Activated CD4-positive, alpha-beta T cell treated with anti-CD3 and anti-CD28 coated beads, Interleukin-2, amount 10 ng/mL, durations not matched to agents 24 days and 14 days (primary cell): ENCODE measurements around the gene PRKAG3. TPM values are rescaled to one million over a fixed set of nuclear protein-coding genes. Genes with fewer than 3 reads are reported as not detected.

Experiments used
- DNase-seq: peaks from one replicate; pipeline ENCODE4 v3.0.0; 2022
- H3K27ac Mint-ChIP-seq: one replicate; pipeline ENCODE4 v1.8.0; 2022; ENCODE audit warnings: mild to moderate bottlenecking, mixed read lengths
- H3K27me3 Mint-ChIP-seq: one replicate; pipeline ENCODE4 v1.8.0; 2022; ENCODE audit warnings: mixed read lengths
- H3K36me3 Mint-ChIP-seq: one replicate; pipeline ENCODE4 v1.8.0; 2022; ENCODE audit warnings: low read depth, mild to moderate bottlenecking, mixed read lengths
- H3K4me1 Mint-ChIP-seq: one replicate; pipeline ENCODE4 v1.8.0; 2021; ENCODE audit warnings: mixed read lengths
- H3K4me3 Mint-ChIP-seq: one replicate; pipeline ENCODE4 v1.8.0; 2022; ENCODE audit warnings: mild to moderate bottlenecking, moderate library complexity, mixed read lengths
- H3K9me3 Mint-ChIP-seq: one replicate; pipeline ENCODE4 v1.8.0; 2021; ENCODE audit warnings: mixed read lengths
- intact Hi-C: fragments of 100-400 bp; cut with micrococcal nuclease; formaldehyde crosslinking; loops from one replicate; pipeline ENCODE4 v1.15.1; 2023
- total RNA-seq: library from RNA; stranded (reverse); gene quantifications from 2 replicates; pipeline ENCODE4 v1.2.3, GENCODE V29; 2022

PRKAG3 gene
- total RNA-seq, 1 donor from 2014 or later, result not detected

DNA sequence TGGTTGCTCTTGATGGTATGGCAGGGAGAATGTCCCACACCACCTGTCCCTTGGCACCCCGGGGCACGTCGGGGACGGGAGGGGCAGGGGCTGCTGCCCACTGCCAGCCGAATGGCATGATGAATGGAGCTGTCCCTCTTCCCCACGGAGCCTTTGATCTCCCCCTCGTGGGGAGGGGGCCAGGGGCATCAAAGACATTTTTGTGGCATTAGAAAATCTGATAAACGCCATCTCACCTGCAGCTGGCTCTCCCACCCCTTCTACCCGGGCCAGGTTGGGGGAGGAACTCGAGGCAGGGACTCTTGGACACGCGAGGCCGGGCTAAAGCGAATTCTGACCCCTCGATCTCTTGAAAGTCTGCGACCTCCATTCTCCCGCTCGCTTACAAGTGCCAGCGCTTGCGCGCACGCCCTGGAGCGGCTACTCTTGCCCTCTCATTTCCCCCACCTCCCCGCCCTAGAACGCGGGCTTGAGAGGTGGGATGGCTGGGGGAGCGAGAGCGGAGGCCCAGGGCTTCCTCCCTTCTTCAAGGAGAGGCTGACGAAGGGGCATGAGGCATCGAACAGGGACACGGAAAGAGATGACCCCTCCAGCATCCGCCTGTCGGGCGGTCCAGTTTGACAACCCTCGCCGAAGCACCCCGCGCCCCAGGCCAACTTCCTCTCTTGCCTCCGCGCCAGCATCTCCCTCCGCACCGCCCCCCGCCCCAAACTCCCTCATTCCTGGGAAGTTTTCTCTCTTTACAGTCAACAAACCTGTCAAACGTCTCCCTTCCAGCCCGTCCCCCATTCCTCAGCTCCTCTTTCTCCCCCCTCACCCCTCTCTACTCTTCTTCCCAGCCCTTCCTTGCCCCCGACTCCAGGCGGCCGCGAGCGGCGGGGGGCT lies 27.3 kb upstream of the PRKAG3 start:
- Mint-ChIP-seq H3K4me1 (peaks cover 6% of the 10 kb centered on the region), H3K36me3 (no peaks in the 10 kb centered on the region), H3K27ac (no peak overlapping the region), H3K9me3 (no peaks in the 10 kb centered on the region), H3K27me3 (peaks cover 83% of the 10 kb centered on the region), H3K4me3 (peak overlapping the region; percentile 49)
- intact Hi-C loops, result no loop called here
- DNase-seq, result no peak

DNA sequence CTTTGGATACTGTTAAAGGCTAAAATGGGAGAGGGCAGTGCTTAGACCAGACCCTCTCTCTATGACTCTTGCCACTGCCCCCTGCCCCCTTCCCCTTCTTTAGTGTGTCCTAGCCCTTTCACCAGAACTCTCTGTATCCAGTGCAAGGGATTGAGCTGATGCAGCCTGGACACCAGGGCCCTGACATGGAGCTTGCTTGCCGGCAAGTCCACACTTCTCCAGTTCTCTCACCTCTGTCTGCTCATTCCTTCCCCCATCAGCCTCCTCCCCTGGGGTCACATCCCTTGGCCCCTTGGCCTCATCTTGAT lies 26.5 kb upstream of the PRKAG3 start:
- Mint-ChIP-seq H3K27ac (no peak overlapping the region), H3K9me3 (no peaks in the 10 kb centered on the region), H3K4me3 (no peak overlapping the region), H3K27me3 (peaks cover 84% of the 10 kb centered on the region), H3K36me3 (no peaks in the 10 kb centered on the region), H3K4me1 (peaks cover 10% of the 10 kb centered on the region)
- no peak for DNase-seq
- intact Hi-C loops, result no loop called here

GRCh38 chr2:218857371-218858137 lies 26.0 kb upstream of the PRKAG3 start:
- Mint-ChIP-seq H3K27ac (no peak overlapping the region), H3K27me3 (peaks cover 85% of the 10 kb centered on the region), H3K9me3 (no peaks in the 10 kb centered on the region), H3K4me3 (no peak overlapping the region), H3K4me1 (peaks cover 10% of the 10 kb centered on the region), H3K36me3 (no peaks in the 10 kb centered on the region)
- intact Hi-C loops, result no loop called here
- no peak for DNase-seq

GRCh38 chr2:218856896-218857243 lies 25.3 kb upstream of the PRKAG3 start:
- H3K4me1 Mint-ChIP-seq, result peaks cover 10% of the 10 kb centered on the region
- H3K9me3 Mint-ChIP-seq, result no peaks in the 10 kb centered on the region
- DNase-seq, result no peak
- H3K27ac Mint-ChIP-seq, result no peak overlapping the region
- intact Hi-C loops, result no loop called here
- no peaks in the 10 kb centered on the region for H3K36me3 Mint-ChIP-seq
- peaks cover 82% of the 10 kb centered on the region for H3K27me3 Mint-ChIP-seq
- no peak overlapping the region for H3K4me3 Mint-ChIP-seq

GRCh38 chr2:218856167-218856895 lies 24.7 kb upstream of the PRKAG3 start:
- intact Hi-C loops, result no loop called here

GRCh38 chr2:218855305-218856166 lies 23.9 kb upstream of the PRKAG3 start:
- intact Hi-C loops, result no loop called here
- peaks cover 7% of the 10 kb centered on the region for H3K4me1 Mint-ChIP-seq
- no peak for DNase-seq

More at GRCh38 chr2:218856167-218856895, 24.7 kb upstream of the PRKAG3 start:
- peaks cover 77% of the 10 kb centered on the region for H3K27me3 Mint-ChIP-seq
- H3K36me3 Mint-ChIP-seq, result no peaks in the 10 kb centered on the region
- no peak overlapping the region for H3K4me3 Mint-ChIP-seq
- no peak overlapping the region for H3K27ac Mint-ChIP-seq
- H3K9me3 Mint-ChIP-seq, result no peaks in the 10 kb centered on the region
- H3K4me1 Mint-ChIP-seq, result peaks cover 10% of the 10 kb centered on the region
- DNase-seq, result no peak

DNA sequence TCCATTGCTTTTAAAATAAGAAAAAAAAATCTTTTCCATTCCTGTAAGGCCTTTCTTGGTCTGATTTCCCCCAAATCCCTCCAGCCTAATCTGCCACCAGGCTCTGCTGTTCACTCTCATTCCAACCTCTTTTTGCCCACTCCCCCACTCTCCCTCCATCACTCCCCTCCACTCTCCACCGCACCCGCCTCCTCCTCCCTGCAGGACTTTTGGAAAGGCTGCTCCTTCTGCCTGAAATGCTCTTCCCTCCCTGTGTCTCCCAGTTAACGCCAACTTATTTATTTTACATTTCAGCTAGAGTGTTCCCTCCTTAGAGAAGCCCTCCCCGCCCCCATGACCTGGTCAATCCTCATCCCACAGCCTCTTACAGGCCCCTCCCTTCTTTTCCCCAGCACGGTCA lies 23.3 kb upstream of the PRKAG3 start:
- DNase-seq, result no peak
- H3K4me1 Mint-ChIP-seq, result peaks cover 4% of the 10 kb centered on the region
- no peaks in the 10 kb centered on the region for H3K36me3 Mint-ChIP-seq
- no peak overlapping the region for H3K27ac Mint-ChIP-seq
- peaks cover 73% of the 10 kb centered on the region for H3K27me3 Mint-ChIP-seq
- no peak overlapping the region for H3K4me3 Mint-ChIP-seq
- no peaks in the 10 kb centered on the region for H3K9me3 Mint-ChIP-seq
- intact Hi-C loops, result loop anchor here (5.0 kb wide), 1 partner anchor 122 kb away; no protein-coding TSS in a partner anchor

More at GRCh38 chr2:218855305-218856166, 23.9 kb upstream of the PRKAG3 start:
- Mint-ChIP-seq H3K27me3 (peaks cover 76% of the 10 kb centered on the region), H3K4me3 (no peak overlapping the region), H3K27ac (no peak overlapping the region), H3K36me3 (no peaks in the 10 kb centered on the region), H3K9me3 (no peaks in the 10 kb centered on the region)

GRCh38 chr2:218853766-218854165 lies 22.2 kb upstream of the PRKAG3 start:
- Mint-ChIP-seq H3K27me3 (peaks cover 67% of the 10 kb centered on the region), H3K4me3 (no peak overlapping the region), H3K9me3 (no peaks in the 10 kb centered on the region), H3K36me3 (no peaks in the 10 kb centered on the region), H3K4me1 (peaks cover 4% of the 10 kb centered on the region), H3K27ac (no peak overlapping the region)
- intact Hi-C loops, result loop anchor here (1.0 to 5.0 kb wide), 3 partner anchors 23 to 124 kb away; no protein-coding TSS in a partner anchor
- DNase-seq, result no peak

- H3K27me3 Mint-ChIP-seq, result peaks cover 60% of the 10 kb centered on the region
- intact Hi-C loops, result loop anchor here (1.0 to 5.0 kb wide), 3 partner anchors 24 to 124 kb away; no protein-coding TSS in a partner anchor
- peak; percentile 86 for DNase-seq
- no peaks in the 10 kb centered on the region for H3K36me3 Mint-ChIP-seq
- no peaks in the 10 kb centered on the region for H3K9me3 Mint-ChIP-seq
- no peak overlapping the region for H3K4me3 Mint-ChIP-seq
- H3K4me1 Mint-ChIP-seq, result peaks cover 4% of the 10 kb centered on the region
- no peak overlapping the region for H3K27ac Mint-ChIP-seq
These were observed 21.5 kb upstream of the PRKAG3 start for GRCh38 chr2:218852911-218853667.

GRCh38 chr2:218851286-218851685 lies 19.7 kb upstream of the PRKAG3 start:
- Mint-ChIP-seq H3K4me3 (no peak overlapping the region), H3K4me1 (peaks cover 8% of the 10 kb centered on the region), H3K27me3 (peaks cover 44% of the 10 kb centered on the region)

DNA sequence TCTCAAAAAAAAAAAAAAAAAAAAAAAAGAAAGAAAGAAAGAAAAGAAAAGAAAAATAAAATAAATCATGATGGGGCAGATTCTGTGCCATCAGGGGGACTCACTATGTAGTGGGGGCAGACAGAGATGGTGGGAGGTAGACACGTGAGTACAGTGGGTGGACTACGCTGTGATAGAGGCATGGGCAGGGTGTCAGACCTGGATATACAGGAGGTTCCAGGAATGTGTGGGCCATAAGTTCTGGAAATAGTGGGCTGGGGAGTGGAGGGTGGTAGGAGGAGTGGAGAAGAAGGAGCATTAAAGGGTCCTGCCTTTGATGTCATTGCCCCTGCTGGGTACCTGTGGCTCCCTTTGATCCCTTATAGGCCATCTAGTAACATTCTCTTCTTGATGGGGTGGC lies 19.2 kb upstream of the PRKAG3 start:
- Mint-ChIP-seq H3K4me1 (peaks cover 8% of the 10 kb centered on the region), H3K9me3 (no peaks in the 10 kb centered on the region), H3K4me3 (no peak overlapping the region), H3K27me3 (peaks cover 39% of the 10 kb centered on the region), H3K36me3 (no peaks in the 10 kb centered on the region), H3K27ac (no peak overlapping the region)
- DNase-seq, result no peak
- intact Hi-C loops, result loop anchor here (5.0 kb wide), 1 partner anchor 127 kb away; no protein-coding TSS in a partner anchor

More at GRCh38 chr2:218851286-218851685, 19.7 kb upstream of the PRKAG3 start:
- H3K9me3 Mint-ChIP-seq, result no peaks in the 10 kb centered on the region
- DNase-seq, result no peak
- H3K36me3 Mint-ChIP-seq, result no peaks in the 10 kb centered on the region
- H3K27ac Mint-ChIP-seq, result no peak overlapping the region
- intact Hi-C loops, result loop anchor here (5.0 kb wide), 1 partner anchor 126 kb away; no protein-coding TSS in a partner anchor

GRCh38 chr2:218849721-218850120 lies 18.1 kb upstream of the PRKAG3 start:
- Mint-ChIP-seq H3K27me3 (peaks cover 28% of the 10 kb centered on the region), H3K4me1 (peaks cover 8% of the 10 kb centered on the region), H3K9me3 (no peaks in the 10 kb centered on the region), H3K36me3 (no peaks in the 10 kb centered on the region), H3K4me3 (no peak overlapping the region), H3K27ac (no peak overlapping the region)
- intact Hi-C loops, result loop anchor here (5.0 kb wide), 2 partner anchors 128 to 137 kb away; partner anchors contain the start of gene TTLL4
- no peak for DNase-seq
